ENCODE measurements around the gene NR3C2. TPM values are rescaled to one million over a fixed set of nuclear protein-coding genes. Genes with fewer than 3 reads are reported as not detected.

NR3C2 gene
- polyA plus RNA-seq, 1 experiment: 0.18 TPM

DNA sequence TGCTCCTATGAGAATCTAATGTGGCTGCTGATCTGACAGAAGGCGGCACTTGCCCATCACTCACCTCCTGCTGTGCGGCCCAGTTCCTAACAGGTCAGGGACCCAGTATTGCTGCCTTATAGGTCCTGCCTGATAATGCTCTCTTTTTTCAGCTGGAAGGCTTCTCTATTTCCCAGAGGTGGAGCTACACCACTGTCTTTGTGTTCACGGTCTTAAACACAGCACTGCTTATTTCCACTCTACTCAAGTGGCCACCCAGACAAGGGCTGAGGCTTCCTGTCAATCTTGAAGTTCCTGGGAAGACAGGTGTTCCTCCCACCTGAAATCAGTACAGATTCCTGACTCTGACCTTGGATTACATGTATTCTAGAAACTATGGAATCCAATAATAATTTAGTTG, 270.6 kb downstream of the NR3C2 start:
- H3K4me3 ChIP-seq (ENCODE audit: low read depth, low read length): no peak overlapping the region
- H3K27me3 ChIP-seq (ENCODE audit: control insufficient read depth, insufficient read depth, low read length): no peaks in the 10 kb centered on the region
- H3K36me3 ChIP-seq (ENCODE audit: control insufficient read depth, insufficient read depth, low read length): no peaks in the 10 kb centered on the region
- DNase-seq (ENCODE audit: low read depth): no peak
- TF ChIP-seq CTCF (IDR thresholded peaks at IDR 0.05; ENCODE audit: insufficient read depth, low read depth, low read length): no peak
- ChIA-PET CTCF (no interaction called here), POLR2A (no interaction called here)

- Histone ChIP-seq H3K4me3 (ENCODE audit: low read depth, low read length) (no peak overlapping the region), H3K36me3 (ENCODE audit: control insufficient read depth, insufficient read depth, low read length) (no peaks in the 10 kb centered on the region), H3K27me3 (ENCODE audit: control insufficient read depth, insufficient read depth, low read length) (no peaks in the 10 kb centered on the region)
- POLR2A ChIA-PET: no interaction called here
- CTCF ChIA-PET: no interaction called here
- TF ChIP-seq CTCF (IDR thresholded peaks at IDR 0.05; ENCODE audit: insufficient read depth, low read depth, low read length): no peak
- no peak for DNase-seq (ENCODE audit: low read depth)
These were observed 271.5 kb downstream of the NR3C2 start for GRCh38 chr4:148170408-148171365.

GRCh38 chr4:148166132-148166591, 276.1 kb downstream of the NR3C2 start:
- H3K4me3 ChIP-seq (ENCODE audit: low read depth, low read length): no peak overlapping the region
- peak; percentile 3 for DNase-seq (ENCODE audit: low read depth)
- H3K27me3 ChIP-seq (ENCODE audit: control insufficient read depth, insufficient read depth, low read length): no peaks in the 10 kb centered on the region
- TF ChIP-seq CTCF (IDR thresholded peaks at IDR 0.05; ENCODE audit: insufficient read depth, low read depth, low read length): no peak
- H3K36me3 ChIP-seq (ENCODE audit: control insufficient read depth, insufficient read depth, low read length): no peaks in the 10 kb centered on the region
- ChIA-PET POLR2A (interaction anchor here (0.6 kb wide), 1 partner anchor 942 kb away, joined by 3 read pairs; no protein-coding TSS in a partner anchor), CTCF (no interaction called here)

DNA sequence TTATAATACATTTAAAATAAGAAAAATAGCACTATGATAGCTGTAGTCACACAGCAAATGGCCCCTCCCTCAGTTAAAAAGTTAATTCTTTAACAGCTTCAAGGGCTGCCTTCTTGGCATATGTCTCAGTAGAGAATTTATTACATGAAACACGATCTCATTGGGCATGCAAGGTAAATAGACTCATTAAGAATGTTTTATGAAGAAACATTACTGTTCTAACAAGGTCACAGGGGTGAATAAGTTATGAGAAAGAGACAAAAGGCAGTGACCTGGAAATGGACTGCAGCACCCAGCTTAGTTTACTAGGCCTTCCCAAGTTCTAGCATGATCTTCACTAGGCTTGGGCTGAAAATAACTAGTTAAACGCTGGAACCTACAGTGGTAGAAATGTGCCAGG, 277.7 kb downstream of the NR3C2 start:
- Histone ChIP-seq H3K27me3 (ENCODE audit: control insufficient read depth, insufficient read depth, low read length) (no peaks in the 10 kb centered on the region), H3K4me3 (ENCODE audit: low read depth, low read length) (no peak overlapping the region), H3K36me3 (ENCODE audit: control insufficient read depth, insufficient read depth, low read length) (no peaks in the 10 kb centered on the region)
- ChIA-PET POLR2A (no interaction called here), CTCF (no interaction called here)
- DNase-seq (ENCODE audit: low read depth): no peak
- TF ChIP-seq CTCF (IDR thresholded peaks at IDR 0.05; ENCODE audit: insufficient read depth, low read depth, low read length): no peak

GRCh38 chr4:148162991-148163390, 279.2 kb downstream of the NR3C2 start:
- no peaks in the 10 kb centered on the region for H3K27me3 ChIP-seq (ENCODE audit: control insufficient read depth, insufficient read depth, low read length)
- DNase-seq (ENCODE audit: low read depth): no peak
- ChIA-PET CTCF (no interaction called here), POLR2A (no interaction called here)
- no peak overlapping the region for H3K4me3 ChIP-seq (ENCODE audit: low read depth, low read length)
- no peaks in the 10 kb centered on the region for H3K36me3 ChIP-seq (ENCODE audit: control insufficient read depth, insufficient read depth, low read length)
- no peak for TF ChIP-seq CTCF (IDR thresholded peaks at IDR 0.05; ENCODE audit: insufficient read depth, low read depth, low read length)
